ENCODE results near the gene RASSF4.

Gene RASSF4

DNA sequence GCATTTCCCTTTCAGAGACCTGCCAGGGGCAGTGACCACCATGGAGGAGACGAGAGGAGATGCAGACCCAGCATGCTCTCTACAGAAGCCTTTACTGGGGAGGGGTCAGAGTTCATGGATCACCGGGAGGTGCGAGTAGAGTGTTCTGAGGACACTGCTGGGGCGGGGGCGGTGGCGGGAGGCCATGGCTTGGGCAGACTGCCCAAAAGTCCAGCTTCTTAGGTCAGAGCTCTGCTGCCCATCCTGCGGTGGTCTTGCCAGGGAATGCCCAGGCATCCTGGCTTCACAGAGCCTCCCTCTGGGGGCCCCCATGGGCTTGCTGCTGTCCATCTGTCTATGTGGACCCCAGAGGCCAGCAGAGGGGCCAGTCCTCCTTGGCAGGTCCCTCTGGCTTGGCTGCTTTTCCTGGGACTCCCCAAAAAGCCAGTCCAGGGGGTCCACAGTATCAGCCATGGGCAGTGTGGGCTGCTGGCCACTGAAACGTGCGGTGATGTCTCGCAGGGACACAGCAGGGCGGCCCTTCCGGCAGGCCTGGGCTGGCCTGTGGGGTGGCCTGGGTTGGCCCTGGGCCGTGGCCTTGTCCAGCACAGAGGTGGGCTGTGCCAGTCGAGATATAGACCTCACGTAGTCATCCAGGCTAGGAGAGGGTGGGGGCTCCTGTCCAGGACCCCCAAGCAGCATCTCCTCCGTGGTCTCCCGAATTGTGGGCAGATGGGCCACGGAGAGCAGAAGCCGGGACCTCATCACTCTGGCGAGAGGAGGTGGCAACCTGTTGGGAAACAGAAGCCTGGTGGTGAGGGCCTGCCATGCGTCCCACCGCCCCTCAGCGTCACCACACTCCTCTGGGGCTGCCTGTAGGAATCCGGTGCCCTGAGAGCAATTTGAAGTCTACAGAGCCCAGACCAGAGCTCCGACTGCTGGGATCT, 17.9 kb downstream of the RASSF4 start:
- DNase-seq, result no peak

DNA sequence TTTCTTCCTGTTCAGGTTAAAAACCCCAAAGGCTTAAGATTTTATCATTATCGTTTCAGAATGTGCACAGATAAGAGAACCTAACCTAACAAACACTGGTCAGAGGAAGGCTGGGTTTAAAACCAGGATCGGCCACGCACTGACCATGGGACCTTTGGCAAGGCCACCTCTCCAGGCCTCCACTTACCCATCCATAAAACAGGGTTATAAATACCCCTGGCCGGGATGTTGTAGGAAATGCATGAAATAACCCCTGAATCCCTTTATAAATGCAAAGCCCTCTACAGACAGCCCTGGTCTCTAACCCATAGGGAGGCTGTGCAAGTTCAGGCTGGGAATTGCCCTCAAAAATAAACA, 18.6 kb downstream of the RASSF4 start:
- DNase-seq, result no peak

DNA sequence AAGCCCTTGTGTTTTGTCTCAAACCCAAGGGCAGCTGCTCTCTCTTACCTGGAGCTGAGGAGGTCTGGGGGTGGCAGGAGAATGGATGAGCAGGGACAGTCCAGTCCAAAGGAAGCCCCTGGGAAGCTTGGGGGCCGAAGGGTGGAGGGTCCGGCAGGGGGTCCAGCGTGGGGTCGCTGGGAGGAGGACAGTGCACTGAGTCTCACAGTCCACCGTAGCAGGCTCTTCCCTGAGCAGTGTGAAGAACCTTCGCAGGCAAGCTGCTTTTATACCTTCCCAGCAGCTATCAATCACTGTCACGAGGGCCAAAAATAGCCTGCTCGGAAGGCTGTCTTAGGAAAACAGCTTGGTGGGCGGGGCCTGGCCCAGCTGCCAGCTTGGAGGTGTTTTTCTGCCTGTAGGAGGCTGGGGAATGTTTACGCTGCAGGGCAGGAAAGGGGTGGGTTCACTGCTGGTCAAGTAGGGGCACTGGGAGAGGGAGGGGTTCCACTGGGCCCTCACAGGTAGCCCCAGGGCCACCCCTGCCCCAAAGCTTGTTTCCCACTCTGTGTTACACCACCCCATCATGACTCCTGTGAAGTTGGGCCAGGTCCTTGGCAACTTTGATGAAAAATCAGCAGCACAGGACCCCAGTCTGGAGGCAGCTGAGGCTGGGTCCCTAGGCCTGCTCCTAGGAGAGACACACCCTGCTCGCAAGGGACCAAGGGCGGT, 19.1 kb downstream of the RASSF4 start, which contains the start of gene DEPP1:
Gene DEPP1 (minus strand): TSS at position 240 of the 711 bp plus-strand sequence. CDS start 779 bp downstream, outside the sequence.
- DNase-seq, result no peak

DNA sequence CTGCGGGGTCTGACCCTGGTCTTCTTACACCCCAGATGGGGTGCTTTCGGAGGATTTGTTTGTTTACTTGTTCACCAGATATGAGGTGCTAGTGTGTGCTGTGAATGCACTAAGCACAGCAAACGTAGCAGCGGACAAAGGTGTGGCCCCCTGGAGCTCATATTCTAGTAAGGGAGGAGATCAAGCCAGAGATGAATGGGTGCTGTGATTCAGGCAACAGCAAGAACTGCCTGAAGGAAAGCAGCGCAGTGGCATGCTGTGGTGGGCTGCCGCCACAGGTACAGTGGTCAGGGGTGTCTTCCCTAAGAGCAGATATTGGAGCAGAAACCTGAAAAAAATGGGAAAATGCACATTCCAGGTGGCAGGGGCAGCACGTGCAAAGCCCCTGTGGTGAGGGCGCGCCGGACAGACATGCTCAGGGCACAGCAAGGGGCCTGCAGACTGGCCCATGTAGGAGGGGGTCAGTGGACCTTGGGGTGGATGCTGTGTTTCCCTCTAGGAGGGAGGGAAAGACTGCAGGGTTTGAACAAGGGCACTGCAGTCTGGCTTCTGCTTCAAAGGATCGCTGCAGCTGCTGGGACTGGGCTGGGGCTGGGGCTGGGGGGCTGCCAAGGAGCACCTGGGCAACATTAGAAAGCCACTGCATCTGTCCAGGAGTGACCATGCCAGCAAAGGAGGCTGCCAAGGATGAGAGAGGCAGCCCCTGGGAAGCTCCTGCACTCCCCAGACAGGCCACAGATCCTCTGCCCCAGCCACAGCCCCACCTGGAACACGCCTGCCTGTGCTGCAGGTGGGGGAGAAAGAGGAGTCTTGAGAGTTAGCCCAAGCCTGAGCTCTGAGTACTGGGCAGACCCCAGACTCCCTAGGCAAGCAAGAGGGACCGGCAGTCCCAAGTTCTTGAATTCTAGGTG, 19.9 kb downstream of the RASSF4 start:
- DNase-seq, result no peak

DNA sequence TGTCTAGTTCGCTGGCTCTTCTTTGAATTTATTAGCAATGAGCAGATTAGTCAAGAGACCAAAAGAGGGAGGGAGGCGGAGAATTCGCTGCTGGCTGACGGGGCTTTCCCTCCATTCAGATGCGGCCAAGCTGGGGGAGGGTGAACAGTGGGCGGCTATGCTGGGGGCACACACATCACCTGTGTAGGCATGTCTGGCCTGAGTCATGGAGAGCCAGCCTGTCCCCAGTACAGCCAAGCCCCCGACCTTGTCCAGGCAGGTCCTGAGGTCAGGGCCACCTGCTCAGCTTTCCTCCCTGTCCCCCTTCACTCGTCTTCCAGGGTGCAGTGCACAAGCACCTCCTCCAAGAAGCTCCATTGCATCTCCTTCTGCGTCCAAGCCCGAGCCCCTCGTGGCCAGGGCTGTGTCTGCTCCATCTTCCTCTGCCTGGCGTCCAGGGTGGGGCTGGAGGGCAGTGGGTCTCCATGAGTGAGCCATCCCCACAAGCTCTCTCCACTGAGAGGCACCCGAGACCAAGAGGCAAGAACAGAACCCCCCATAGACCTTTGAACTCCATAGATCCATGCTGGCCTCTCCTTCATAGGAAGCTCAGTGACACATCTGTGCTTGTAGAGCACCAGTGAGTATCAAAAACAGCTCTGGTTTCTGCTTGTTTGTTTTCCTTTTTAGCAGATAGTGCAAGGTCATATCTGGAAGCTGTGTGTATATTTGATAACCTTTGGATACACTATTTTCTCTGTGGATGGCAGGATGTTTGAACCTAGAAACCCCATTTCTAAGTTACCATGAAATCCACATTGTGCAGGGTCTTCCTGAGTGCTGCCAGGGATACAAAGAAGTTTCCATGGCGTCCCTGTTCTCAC, 20.9 kb downstream of the RASSF4 start:
- DNase-seq, result no peak

DNA sequence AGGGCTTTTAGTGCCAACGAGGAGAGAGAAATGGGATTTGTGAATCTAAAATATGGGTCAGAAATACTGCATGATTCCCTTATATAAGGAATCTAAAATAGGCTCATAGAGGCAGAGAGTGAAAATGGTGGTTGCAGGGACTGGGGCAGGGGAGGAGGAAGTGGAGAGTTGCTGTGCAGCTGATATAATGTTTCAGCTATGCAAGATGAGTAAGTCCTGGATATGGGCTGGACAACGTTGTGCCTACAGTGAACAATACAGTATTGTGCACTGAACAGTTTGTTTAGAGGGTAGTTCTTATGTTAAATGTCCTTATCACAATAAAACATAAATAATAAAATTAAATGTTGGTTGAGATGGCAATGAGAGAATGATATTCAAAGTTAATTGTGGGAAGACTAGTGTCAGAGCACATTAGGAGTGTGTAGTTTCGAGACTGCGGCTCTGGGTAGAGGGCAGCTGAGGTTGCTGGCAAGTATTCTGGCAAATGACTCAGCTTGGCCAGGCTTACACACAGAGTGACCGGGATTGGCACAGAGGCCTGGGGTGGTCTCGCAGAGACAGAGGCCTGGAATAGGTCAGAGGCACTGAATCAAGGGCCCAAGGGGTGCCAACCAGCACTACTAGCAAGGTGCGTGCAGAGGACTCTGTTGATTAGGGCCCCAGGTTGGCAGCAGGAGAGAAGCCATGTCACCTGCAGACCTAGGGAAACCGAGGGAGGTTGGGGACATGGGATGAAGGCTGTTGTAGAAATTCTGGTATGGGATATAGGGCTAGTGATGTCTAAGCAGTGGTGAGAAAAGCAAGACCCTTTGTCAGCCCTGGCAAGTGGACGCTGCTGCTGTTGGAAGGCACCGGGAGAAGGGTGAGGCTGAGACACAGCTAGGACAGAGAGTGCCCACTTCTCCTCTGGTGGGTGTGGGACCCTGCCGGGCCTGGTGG, 21.8 kb downstream of the RASSF4 start:
- DNase-seq, result no peak

DNA sequence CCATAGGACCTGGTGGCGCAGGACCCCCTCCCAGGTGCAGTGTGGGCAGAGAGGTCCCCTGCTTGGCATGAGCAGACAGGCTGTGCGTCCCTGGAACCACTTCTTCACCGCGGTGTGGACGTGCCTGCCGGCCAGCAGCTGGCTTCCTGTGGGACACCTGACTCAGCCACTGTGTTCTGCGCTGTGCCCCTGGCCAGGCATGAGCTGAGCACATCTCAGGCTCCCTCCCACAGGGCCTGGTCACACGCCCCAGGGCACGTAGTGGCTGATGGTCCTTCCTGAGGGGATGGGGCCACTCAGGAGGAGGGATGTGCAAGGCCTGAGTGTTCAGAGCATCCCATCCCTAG, 22.5 kb downstream of the RASSF4 start:
- no peak for DNase-seq

DNA sequence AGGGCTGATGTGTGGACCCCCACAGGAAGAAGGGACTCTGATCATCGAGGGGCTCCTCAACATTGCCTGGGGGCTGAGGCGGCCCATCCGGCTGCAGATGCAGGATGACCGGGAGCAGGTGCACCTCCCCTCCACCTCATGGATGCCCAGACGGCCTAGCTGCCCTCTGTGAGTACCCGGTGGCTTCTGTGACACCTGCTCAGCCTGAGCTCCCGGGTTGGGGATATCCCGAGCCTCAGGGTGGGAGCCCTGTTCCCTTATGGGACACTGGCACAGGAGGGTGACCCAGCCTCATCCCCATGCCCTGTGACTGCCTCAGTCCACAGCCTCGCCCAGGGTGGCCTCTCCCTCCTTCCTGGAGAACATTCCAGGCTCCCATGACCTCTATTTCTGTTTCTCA, 22.9 kb downstream of the RASSF4 start:
- no peak for DNase-seq

DNA sequence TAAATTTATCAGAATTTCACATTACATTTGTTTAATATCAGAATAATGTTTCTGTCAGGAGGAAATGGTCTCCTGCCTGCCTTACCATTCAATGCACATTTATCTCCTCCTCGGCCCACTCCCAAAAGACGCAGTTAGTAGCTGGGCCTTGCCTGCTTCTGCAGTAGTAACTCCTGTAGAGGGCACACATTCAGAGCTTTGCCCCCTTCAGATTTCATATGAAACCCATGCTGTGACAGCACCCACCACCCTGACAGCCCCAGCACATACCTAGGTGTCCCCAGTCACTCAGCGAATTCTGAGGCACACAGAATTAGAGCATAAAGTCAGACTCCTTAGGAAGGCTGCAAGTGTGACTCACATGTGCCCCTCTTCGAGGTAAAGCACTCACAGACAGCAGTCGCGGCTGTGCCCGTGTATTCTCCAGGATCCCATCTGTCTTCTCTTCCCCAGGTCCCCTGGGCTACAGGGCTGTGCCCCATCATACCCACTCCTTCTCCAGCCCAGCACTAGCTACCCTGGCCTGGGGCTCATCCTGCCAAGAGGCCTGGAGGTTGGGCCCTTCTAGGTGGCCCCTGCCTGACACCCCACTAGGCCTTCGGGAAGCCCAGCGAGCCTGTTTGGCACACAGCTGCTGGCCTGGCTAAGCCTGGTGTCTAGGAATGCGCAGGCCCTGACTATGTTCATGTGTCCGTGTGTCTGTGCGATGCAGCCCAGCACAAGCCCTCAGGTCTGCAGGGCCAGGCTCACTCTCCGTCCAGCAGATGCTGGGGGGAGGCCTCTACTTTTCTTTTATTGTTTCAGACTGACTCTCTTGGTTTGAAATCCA, 23.7 kb downstream of the RASSF4 start:
- DNase-seq, result no peak

DNA sequence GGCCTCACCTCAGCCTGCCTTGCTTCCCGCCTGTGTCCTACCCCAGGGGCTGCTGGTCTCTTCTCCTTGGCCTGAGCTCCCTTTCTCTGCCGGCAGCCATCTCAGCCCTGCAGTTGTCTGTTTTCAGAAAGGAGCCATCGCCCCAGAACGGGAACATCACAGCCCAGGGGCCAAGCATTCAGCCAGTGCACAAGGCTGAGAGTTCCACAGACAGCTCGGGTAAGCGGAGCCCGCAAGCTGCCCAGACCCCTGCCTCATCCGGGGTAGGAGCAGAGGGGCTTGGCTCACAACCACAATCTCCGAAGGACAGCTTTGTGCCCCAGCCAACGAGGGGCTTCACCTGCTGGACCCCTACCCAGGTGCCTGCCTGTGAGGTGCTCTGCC, 24.3 kb downstream of the RASSF4 start:
- no peak for DNase-seq

DNA sequence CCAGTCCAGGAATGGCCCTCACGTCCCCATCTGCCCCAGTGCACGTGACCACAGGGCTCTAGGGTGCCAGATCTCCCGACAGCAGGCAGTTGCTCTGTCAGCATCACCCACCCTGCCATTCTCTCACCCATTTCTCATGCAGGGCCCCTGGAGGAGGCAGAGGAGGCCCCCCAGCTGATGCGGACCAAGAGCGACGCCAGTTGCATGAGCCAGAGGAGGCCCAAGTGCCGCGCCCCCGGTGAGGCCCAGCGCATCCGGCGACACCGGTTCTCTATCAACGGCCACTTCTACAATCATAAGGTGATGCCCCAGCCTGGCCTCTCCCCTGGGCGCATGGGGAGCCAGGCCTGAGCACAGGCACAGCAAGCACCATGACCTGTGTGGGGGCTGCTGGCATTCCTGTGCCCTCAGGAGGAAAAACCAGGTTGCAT, 25.1 kb downstream of the RASSF4 start:
- no peak for DNase-seq

DNA sequence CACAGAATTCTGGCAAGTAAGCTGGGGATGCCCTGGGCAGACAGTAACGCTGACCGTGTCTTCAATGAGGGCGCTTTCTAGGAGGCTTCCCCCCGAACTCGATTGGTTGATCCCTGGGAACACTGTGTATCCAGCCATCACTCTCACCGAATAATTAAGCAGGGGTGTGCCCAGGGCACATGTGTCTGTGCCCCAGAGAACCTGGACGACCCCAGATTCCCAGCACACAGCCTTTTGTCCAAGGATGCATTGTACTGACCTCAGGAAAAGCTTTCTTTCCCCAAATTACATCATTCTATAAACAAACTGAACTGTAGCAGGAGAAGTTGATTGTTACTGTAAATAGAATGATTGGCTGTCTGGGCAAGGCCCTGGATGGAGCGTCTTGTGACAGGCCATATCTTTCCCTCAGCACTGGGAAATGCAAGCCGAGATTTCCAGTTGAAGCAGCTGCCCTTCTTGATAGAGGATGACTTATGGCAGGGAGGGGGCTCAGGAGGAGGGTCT, 25.6 kb downstream of the RASSF4 start:
- DNase-seq, result no peak

DNA sequence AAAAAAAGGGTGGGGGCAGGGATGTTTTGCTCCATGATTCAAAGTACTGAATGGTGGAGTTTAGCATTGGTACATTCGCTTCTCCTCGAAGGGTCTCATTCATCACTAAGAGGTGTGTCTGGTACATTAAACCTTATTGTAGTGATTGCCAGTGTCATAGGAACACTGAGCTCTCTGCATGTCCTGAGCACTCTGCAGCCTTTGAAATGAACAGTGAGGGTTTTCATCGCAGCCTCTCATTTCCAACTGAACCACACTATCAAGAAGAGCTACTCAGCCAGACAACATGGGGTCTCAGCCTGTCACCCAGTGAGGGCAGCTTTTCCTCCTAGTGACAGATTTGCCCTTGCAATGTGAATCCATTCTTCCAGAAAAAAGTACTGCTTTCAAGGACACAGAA, 26.6 kb downstream of the RASSF4 start:
- DNase-seq, result no peak

DNA sequence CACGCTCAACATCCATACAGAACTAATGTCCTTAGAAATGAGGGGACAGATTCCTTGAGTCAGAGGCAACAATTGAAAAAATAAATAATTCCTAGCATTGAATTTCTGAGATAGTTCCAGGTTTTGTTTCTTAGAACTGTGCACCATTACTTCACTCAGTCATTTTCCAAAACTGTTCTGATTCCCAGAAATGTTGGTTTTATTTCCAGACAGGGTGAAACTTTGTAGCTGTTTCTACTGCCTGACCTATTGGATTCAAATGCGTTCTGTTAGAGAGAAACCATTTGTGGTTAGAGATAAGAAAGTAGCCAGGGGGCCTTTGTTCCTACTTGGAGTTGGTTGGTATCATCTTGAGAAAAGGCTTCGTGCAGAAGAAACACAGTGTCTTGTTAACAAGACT, 27.1 kb downstream of the RASSF4 start:
- no peak for DNase-seq

DNA sequence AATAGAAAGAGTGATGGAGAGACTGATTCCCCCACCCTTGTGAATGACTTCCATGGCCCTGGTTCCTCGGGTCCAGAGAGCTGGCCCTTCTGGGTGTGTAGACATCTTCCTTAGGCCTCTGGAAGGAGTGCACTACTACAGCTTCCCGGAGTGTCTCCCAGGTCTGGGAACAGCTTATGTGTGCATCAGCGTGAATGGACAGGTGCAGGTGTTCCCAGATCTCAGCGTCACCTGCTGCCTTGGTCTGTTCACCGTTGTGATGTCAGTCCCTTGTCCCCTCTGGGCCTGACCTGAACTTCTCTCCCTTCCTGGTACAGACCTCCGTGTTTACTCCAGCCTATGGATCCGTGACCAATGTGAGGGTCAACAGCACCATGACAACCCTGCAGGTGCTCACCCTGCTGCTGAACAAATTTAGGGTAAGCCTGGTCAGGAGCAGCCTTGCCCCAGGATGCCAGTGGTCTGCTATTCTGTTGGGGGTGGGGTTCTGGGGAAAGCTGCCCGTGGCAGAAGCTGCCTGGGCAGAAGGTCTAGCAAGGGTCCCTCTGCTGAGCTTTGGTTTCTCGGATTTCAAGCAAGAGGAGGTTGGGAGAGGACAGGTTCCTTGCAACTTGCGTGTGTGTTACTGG, 29.5 kb downstream of the RASSF4 start:
- DNase-seq, result no peak

DNA sequence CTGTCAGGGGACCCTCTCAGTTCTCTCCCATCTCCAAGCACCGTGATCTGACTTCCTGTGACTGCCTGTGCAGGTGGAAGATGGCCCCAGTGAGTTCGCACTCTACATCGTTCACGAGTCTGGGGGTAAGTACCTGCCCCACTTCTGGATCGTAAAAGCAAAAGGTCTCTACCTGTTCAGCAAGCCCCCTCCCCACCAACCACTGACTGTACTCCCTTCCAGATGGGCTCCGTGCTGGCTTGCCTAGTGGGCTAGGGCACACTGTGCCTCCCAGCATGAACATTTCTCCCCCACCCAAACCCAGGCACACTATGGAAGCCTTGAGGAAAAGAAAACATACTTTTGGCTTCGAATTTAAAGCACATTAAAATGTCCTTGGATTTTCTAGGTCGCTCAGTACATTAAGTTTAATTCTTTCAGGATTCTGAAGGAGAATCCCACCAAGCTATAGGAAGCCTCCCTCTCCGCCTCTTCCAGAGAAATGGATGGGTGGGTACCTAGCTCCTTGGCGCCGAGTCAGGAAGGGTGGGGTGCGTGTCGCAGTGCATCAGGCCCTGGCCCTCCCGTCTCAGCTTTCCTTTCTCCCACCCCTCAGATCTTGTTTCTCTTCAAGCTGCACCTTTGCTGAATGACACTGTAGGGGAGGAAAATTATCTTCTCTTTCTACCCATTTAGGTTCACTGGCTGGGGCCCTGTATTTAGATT, 30.1 kb downstream of the RASSF4 start:
- no peak for DNase-seq

DNA sequence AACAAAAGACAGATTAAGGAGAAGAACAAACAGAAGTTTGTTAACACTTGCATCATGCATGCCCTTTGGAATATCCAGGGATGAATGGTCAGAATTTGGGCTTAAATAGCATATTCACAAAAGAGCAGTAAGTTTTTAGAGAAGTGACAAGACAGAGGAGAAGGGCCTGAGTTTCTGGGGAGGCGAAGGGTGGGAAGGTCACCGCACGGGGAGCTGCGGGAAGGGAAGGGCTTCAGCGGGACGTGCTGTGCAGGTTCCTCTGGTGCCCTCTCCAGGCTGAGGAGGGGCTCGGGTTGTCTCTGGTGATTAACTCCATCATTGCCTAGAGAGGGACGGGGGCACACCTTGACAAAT, 30.7 kb downstream of the RASSF4 start:
- DNase-seq, result no peak

DNA sequence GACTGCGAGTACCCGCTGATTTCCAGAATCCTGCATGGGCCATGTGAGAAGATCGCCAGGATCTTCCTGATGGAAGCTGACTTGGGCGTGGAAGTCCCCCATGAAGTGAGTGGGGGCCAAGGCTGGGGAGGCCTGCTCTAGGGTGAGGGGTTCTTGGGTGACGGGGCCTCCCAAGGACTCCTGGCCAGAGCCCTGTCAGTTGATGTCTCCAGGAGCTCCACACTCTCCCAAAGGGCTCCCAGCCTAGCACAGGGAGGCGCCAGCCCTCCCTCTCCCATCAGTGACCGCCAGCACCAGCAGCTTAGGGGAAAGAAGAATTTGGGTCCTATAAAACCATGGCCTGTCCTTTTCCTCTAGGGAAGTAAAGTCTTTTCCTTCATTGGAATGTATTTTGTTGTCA, 31.4 kb downstream of the RASSF4 start:
- DNase-seq, result no peak

DNA sequence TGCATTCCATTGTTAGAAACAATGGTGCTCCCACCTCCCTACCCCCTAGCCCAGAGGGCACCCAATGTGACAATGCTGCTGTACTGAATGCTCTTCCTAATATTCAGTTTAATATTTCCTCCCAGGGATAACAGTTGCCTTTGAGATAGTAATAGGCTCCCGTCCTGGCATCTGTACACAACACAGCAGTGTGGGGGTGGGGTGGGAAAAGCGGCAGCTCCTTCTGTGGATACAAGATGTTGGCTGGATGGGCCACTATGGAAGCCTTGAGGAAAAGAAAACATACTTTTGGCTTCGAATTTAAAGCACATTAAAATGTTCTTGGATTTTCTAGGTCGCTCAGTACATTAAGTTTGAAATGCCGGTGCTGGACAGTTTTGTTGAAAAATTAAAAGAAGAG, 32.0 kb downstream of the RASSF4 start:
- DNase-seq, result no peak
